Astrocyte of the spinal cord (primary cell): Measurements from ENCODE around the gene SINHCAF.

Experiments used
- DNase-seq: peaks from one replicate; pipeline ENCODE4 v3.0.0; 2011; ENCODE audit warnings: low read depth, low spot score
- H3K4me3 ChIP-seq: 2 replicates; pipeline ENCODE4 v1.5.1; 2011; ENCODE audit warnings: low read depth, mild to moderate bottlenecking, low read length, moderate library complexity
- in situ Hi-C: cut with HindIII; loops from 2 replicates; pipeline ENCODE4 v1.10.0; 2017; ENCODE audit warnings: low sequenced_read_pairs
- TF ChIP-seq, protein P1 (sequence below): IDR thresholded peaks from 2 replicates; pipeline ENCODE4 v1.5.1; 2012; ENCODE audit warnings: low read depth, mild to moderate bottlenecking, low read length, inconsistent platforms

Gene SINHCAF

DNA sequence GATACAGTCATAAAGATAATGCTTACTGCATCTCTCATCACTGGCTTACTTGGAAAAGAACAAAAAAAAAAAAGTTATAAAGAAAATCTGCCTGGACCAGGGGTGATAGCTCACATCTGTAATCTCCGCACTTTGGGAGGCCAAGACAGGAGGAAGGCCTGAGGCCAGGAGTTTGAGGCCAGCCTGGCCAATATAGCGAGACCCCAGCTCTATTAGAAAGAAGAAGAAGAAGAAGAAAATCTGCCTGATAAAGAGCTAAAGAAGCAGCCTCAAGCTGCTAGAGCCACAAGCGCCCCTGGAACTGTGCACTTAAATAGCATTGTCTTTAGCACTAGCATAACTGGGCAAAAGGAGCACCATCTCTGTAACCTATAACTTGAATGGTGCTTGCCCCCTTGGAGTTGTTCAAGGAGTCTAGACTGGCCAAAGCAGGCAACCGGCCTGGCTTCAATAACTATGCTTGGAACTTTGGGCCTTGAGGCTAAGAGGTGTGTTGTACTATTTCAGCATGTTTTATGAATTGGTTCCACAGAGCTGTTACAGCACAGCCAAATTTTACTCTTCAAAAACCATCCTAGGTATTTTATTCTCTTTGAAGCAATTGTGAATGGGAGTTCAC is 53.2 kb downstream of the SINHCAF start:
- in situ Hi-C loops = no loop called here
- TF ChIP-seq, protein P1, sequence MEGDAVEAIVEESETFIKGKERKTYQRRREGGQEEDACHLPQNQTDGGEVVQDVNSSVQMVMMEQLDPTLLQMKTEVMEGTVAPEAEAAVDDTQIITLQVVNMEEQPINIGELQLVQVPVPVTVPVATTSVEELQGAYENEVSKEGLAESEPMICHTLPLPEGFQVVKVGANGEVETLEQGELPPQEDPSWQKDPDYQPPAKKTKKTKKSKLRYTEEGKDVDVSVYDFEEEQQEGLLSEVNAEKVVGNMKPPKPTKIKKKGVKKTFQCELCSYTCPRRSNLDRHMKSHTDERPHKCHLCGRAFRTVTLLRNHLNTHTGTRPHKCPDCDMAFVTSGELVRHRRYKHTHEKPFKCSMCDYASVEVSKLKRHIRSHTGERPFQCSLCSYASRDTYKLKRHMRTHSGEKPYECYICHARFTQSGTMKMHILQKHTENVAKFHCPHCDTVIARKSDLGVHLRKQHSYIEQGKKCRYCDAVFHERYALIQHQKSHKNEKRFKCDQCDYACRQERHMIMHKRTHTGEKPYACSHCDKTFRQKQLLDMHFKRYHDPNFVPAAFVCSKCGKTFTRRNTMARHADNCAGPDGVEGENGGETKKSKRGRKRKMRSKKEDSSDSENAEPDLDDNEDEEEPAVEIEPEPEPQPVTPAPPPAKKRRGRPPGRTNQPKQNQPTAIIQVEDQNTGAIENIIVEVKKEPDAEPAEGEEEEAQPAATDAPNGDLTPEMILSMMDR = no peak
- no peak overlapping the region for H3K4me3 ChIP-seq
- DNase-seq = no peak

DNA sequence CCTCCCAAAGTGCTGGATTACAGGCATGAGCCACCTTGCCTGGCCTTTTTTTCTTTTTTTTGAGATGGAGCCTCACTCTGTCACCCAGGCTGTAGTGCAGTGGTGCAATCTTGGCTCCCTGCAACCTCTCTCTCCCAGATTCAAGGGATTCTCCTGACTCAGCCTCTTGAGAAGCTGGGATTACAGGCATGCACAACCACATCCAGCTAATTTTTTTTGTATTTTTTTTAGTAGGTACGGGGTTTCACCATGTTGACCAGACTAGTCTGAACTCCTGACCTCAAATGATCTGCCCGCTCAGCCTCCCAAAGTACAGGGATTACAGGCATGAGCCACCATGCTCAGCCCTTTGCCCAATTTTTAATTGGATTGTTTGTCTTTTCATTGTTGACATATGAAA is 58.0 kb downstream of the SINHCAF start:
- TF ChIP-seq, protein P1 = no peak
- H3K4me3 ChIP-seq = no peak overlapping the region
- in situ Hi-C loops = no loop called here
- DNase-seq = no peak

DNA sequence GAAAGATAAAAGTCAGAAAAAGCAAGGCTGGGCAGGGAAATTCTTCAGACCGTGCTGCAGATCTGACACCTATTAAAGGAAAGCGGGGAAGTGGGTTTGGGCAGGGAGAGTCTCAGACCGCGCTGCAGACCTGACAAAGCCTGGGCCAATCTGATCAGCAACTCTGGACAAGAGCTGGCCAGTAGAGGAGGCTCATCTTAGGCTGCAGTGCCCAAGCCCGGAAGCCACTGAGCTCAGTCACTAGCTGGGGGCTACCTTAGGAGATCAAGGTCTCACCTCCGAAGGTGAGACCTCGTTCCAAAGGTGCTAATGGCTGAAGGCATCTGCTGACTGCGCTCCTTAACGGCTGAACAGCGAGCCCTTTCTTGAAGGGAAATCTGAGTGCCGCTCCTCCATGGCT is 60.2 kb downstream of the SINHCAF start:
- no peak for DNase-seq
- in situ Hi-C loops = no loop called here
- H3K4me3 ChIP-seq = no peak overlapping the region
- TF ChIP-seq, protein P1 = no peak

DNA sequence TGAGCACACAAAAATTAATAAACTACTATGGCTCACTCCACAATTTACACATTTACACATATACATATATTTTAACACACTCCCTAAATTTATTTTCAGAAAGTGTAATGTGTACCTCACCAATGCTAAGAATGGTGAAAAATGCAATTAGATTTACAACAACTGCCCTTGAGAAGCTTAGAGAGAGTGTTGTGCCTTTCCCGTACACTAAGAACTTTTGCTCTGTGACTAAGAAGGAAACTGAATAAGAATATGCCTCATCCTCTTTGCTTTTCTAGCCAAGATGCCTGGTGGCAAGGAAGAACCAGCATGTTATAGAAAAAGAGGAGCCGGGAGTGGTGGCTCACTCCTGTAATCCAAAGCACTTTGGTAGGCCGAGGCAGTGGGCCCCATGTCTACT is 62.3 kb downstream of the SINHCAF start:
- TF ChIP-seq, protein P1 = no peak
- in situ Hi-C loops = no loop called here
- DNase-seq = no peak
- H3K4me3 ChIP-seq = no peak overlapping the region

DNA sequence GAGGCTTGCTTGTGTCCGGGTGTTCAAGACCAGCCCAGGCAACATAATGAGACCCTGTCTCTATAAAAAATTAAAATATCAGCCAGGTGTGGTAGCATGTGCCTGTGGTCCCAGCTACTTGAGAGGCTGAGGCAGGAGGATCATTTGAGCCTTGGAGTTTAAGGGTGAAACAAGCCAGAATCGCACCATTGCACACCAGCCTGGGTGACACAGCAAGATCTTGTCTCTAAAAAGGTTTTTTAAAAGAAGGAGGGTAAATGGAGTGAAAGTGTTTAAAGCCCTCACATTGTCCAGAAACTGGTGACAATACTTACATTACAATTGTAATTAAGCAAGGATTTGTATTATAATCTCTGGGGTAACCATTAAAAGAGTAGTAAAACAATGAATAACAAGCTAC is 64.2 kb downstream of the SINHCAF start:
- DNase-seq = no peak
- TF ChIP-seq, protein P1 = no peak
- no peak overlapping the region for H3K4me3 ChIP-seq
- in situ Hi-C loops = no loop called here

DNA sequence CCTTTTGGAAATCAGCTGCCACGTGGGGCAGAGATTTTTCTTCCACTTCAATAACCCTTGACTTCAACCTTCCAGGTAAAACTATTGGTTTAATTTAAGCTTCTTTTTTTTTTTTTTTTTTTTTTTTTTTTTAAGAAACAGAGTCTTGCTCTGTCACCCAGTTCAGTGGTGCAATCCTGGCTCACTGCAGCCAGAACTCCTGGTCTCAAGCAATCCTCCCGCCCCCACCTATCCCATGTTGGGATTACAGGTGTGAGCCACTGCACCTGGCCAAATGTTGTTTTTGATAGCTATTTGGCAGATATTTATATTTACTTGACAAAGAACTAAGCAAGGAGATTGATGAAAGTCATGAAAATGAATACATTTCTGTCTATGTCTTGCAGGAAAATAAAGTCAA is 65.1 kb downstream of the SINHCAF start:
- in situ Hi-C loops = no loop called here
- TF ChIP-seq, protein P1 = no peak
- no peak for DNase-seq
- no peak overlapping the region for H3K4me3 ChIP-seq
